GM21529 (cell line): Measurements from ENCODE around the gene IQCF2.
"Not testable (repeated sequence)": the region's sequence is repeated elsewhere in the genome, so short reads cannot be mapped to it uniquely, and the experiment has no call there.

Source experiments
- ATAC-seq: cut with Tn5 transposase; IDR thresholded peaks from one replicate; pipeline ENCODE4 v1.9.1; 2021; ENCODE audit not compliant: unreplicated experiment

The IQCF2 gene

DNA sequence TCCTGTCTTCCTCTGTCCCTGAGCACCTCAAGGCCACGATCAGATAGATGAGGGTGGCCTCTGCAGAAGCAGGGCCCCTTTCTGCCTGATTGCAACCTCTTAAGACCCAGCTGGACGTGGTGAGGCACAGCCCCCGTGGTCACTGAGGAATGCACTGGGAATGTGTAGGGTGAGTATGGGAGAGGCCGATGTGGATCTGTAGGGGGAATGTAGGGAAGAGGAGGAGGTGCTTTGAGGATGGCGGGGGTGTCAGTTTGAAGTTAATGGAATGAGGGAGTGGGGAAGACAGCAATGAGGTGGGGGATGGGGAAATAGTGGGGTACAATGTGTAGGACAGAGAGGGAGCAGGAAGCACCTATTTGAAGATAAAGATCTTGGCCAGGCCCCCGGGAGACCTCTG is 14.8 kb downstream of the IQCF2 start:
- no peak for ATAC-seq

DNA sequence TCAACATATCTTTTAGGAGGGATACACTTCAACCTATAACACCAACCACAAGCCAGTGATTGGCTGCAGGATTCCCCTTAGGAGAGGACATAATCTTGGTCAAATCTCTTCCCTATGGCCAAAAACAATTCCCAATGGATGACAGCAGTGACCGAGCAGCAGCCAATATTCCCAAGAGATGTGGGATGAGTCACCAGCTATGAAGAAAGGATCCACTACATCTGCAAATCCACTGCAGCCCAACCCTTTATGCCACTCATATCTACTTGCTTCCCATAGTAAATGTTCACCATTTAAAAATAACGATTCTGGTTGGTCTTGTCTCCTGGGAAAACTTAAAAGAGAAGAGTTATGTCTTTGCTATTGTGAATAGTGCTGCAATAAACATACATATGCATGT is 18.5 kb downstream of the IQCF2 start:
- no peak for ATAC-seq

DNA sequence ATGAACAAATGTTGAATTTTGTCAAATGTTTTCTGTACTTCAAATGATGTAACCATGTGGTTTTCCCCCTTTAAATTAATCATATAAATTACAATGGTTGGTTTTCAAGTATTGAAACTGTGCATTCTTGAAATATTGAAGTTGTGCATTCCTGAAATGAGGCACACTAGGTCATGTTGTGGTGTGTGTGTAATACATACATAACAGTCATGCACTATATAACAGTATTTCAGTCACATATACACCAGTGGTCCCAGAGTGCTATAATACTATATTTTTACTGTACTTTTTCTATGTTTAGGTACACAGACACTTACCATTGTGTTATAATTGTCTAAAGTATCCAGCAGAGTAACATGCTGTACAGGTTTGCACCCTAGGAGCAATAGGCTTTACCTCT is 25.0 kb downstream of the IQCF2 start:
- no peak for ATAC-seq

DNA sequence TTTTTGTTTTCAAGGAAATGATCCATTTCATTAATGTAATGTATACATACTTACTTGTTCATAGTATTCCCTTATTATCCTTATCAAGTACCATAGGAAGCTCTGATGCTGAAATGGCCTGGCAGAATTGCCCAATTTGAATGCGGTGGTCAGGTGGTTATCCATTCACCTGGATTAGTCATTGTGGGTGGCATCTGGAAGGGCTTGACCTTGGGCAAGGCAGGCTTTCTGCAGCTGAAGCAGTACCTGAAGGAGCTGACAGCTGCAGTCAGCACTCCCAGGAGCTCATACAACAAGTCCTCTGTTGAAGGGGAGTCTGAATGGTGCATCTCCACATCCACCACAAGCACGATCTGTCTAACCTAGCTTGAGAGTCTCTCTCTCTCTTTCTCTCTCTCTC is 26.2 kb downstream of the IQCF2 start:
- no peak for ATAC-seq

DNA sequence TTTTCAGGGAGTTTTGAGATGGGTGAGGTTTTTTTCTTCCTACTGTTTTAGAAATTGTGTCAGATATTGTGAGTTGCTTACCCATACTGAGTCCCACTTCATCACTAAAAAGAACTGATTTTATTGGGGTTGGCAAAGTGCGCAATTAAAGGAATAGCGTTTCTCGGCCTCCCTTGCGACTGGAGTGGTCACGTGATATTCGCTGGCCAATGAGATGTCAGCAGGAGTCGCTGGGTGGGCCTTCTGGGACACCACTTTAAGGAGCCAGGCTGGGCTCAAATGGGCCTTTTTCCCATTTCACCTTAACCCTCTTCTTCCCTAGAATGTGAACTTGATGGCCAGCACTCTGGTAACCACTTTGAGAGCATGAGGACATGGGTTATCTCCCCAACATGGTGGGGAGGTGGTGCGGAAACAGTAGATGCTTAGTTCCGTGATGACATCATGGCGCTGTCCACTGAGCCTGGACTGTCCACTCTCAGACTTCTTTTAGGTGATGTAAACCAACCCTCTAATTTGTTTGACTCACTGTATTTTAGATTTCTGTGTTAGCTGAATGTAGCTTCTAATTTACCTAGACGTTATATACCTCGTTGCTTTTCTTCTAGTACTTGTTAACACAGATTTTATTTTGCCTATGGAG is 27.2 kb downstream of the IQCF2 start:
- no peak for ATAC-seq

DNA sequence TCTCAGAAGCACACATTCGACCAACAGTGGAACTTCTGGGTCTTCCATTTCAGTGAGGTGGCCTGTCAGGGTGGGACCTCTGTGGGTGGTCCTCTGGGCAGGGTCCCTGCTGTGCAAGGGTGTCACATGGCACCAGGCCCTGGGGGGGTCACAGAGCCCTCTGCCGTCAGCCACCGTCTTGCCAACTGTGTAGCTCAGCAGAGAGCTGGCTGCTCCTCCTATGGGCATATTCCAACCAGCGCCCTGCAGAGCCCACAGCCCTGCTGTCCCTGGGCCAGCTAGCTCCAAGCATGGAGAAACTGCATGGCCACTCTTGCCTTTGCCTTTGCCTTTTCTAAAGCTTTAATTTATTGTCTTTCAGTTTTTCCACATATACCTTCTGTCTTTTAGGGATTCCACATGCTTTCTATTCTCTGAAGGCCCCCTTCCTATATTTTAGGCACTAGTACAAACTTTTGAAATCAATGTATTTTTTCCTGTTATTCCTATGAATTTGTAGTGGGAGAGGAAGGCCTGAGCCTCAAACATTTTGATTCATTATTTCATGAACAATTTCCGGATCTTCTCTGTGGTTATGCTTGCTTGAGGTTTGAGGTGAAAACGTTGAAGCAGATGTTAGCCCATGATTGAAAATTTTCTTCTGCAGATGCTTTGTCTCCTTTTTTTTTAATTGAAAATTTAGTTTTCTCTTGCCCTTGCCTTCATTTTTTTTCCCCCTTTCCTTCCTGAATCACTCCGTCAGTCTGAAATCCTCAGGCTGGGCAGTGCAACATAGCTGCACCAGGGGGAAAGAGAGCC is 30.0 kb downstream of the IQCF2 start:
- no peak for ATAC-seq

DNA sequence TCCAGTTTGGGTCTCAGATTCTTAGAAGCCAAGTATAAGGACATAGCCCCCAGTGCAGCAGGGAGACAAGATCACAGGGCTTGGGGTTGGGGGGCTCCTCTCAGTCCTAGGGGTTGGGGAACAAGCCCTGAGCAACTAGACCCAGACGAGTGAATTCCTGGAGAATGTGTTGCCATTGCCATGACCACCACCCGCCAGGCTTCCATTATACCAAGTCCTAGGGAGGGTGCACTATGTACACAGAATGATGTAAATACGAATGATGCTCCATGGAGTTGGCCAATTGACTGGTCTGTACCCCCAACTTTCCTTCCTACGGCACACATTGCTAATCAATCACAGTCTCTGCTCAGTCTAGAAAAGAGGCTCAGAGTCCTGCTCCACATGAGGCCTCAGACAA is 33.0 kb downstream of the IQCF2 start:
- ATAC-seq = no peak

DNA sequence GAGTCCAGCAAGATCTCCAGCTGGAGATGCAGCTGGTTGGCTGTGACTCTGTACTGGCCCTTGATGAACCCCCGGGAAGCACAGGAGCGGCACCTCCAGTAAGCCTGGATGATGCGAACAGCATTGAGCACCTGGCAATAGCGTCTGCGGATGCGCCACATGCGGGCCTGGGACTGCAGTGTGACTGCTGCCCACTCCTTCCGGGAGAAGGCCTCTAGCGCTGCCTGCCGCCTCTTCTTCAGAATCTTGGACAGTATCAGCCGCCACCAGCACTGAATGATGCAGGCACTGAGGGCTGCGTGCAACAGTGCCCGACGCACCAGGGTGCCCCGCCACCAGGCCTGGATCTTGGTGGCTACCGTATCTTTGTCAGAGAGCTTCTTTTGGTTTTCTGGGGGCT is 33.5 kb downstream of the IQCF2 start:
- ATAC-seq = no peak

DNA sequence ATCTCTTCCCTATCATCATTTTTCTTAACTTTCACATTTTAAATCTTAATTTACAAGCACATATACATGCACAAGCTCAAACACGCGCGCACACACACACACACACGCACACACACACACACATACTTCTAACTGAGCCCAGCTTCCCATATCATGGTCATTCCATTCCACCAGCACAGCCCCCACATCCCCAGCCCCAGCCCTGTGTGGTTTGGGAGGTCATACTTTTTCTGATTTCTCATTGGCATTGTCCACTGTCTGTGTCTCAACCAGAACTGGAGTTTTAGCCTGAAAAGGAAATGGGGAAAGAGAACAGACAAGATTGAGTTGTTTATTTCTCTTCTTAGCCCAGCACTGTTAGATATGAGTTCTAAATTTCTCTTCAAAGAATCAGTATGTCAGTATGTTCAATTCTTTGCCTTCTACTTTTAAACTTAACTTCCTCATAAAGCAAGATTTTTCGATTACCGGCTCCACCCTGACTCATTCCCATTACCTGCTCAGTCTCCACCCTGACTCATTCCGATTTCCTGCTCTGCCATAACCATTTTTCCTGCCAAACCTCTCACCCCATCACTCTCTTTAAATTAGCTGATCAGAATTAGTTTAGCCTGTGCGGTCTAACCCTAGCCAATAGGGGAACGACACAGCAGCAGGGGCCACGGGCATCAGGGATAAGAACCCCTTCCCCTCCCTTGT is 35.3 kb downstream of the IQCF2 start:
- ATAC-seq = no peak

DNA sequence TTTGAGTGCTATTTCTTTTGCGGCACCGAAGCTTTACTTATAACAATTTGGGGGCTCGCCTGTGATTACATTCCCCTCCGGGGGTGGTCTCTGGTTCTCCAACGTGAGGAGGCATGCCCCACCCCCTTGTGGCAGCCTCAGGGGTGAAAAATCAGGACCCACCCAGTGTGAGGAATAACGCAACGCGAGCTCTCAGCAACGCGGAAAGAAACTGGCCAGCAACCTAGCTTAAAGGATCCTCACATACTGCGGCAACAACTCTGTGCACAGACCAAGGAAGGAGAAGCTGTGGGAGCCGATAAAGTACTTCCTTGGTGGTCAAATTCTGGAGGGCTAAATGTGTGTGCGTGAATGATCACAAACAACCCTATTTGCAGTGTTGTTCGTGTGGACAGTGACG is 36.0 kb downstream of the IQCF2 start:
- no peak for ATAC-seq

DNA sequence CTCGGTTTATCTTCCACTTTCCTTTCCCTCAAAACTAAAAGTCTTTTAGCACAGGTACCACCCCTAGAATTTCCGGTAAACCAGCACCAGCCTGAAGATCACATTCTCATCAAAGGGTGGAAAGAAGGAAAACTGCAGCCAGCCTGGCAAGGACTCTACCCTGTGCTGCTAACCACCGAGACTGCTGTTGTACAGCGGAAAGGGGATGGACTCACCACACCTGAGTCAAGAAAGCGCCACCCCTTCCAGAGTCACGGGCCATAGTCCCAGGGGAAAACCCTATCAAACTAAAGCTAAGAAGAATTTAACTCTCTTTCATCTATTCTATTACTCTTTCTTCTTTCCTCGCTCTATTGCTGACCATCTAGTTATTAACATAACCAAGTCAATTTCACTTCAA is 38.6 kb downstream of the IQCF2 start:
- not testable (repeated sequence) for ATAC-seq

DNA sequence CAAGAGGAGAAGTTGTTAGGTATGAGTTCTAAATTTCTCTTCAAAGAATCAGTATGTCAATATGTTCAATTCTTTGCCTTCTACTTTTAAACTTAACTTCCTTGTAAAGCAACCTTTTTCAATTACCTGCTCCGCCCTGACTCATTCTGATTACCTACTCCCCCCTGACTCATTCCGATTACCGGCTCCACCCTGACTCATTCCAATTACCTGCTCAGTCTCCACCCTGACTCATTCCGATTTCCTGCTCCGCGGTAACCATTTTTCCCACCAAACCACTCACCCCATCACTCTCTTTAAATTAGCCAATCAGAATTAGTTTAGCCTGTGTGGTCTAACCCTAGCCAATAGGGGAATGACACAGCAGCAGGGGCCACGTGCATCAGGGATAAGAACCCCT is 40.9 kb downstream of the IQCF2 start:
- ATAC-seq = not testable (repeated sequence)

DNA sequence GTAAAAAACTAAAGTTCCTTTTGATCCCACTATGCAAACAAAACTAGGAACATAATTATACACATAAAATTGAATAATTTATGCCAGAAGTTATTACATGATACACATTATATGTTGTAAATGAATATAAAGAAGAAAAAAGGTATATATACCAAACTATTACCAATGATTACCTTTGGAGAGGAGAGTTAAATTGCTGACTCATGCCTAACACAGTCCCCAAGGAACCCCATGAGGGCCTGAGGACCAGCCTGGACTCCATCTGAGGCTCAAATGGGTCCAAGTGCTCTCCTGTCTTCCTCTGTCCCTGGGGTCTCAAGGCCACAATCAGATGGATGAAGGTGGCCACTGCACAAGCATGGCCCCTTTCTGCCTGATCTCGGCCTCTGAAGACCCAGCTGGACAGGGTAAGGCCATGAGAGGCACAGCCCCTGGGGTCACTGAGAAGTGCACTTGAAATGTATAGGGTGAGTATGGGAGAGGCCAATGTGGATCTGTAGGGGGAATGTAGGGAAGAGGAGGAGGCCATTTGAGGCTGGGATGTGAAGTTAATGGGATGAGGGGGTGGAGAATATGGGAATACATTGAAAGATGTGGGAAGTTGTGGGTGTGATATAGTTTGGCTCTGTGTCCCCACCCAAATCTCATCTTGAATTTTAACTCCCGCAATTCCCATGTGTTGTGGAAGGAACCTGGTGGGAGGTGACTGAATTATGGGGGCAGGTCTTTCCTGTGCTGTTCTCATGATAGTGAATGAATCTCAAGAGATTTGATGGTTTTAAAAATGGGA is 42.8 kb downstream of the IQCF2 start:
- no peak for ATAC-seq

DNA sequence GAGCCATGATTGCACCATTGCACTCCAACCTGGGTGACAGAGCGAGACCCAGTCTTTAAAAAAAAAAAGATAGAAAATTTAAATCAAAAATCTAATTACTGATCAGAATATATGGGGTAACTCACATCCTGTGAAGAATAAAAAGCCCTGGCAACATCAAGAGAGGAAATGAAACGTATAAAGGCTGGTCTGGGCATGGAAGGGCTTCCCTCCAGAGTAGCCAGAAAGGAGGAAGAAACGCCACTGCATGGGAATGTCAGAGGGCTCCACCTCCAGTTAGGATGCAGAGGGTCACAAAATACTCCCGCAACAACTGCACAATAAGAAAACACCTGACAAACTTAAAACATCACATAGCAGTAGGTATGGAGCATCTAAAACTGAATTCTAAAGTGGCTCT is 46.6 kb downstream of the IQCF2 start:
- ATAC-seq = no peak
